HFF-Myc (cell line): ENCODE measurements around the gene GZF1.

Experiments used
- DNase-seq: peaks from one replicate; pipeline ENCODE4 v3.0.0-alpha.2; 2011; ENCODE audit warnings: low read depth; ENCODE audit errors: extremely low read depth
- H3K4me3 ChIP-seq: replicated peaks from 2 replicates; pipeline ENCODE4 v1.5.1; 2011; ENCODE audit warnings: low read depth, mild to moderate bottlenecking, control low read depth, low read length
- CTCF ChIP-seq: IDR thresholded peaks from 2 replicates; pipeline ENCODE4 v1.5.1; 2012; ENCODE audit warnings: mild to moderate bottlenecking, low read depth, low read length, control low read depth; ENCODE audit errors: missing control alignments

The GZF1 gene

GRCh38 chr20:23391707-23392310 lies 29.8 kb downstream of the GZF1 start:
- TF ChIP-seq CTCF: no peak
- H3K4me3 ChIP-seq: no peak overlapping the region
- DNase-seq: no peak

- no peak for DNase-seq
- no peak for TF ChIP-seq CTCF
- no peak overlapping the region for H3K4me3 ChIP-seq
These were observed 32.2 kb downstream of the GZF1 start for GRCh38 chr20:23393996-23394775.

- no peak overlapping the region for H3K4me3 ChIP-seq
- DNase-seq: no peak
- TF ChIP-seq CTCF: no peak
These were observed 35.1 kb downstream of the GZF1 start for GRCh38 chr20:23396950-23397627.

GRCh38 chr20:23397961-23398360 lies 36.0 kb downstream of the GZF1 start:
- no peak for TF ChIP-seq CTCF
- no peak for DNase-seq

GRCh38 chr20:23399568-23400241 lies 37.7 kb downstream of the GZF1 start:
- TF ChIP-seq CTCF: no peak
- no peak for DNase-seq
- H3K4me3 ChIP-seq: no peak overlapping the region

More at GRCh38 chr20:23397961-23398360, 36.0 kb downstream of the GZF1 start:
- H3K4me3 ChIP-seq: no peak overlapping the region

- no peak for DNase-seq
- H3K4me3 ChIP-seq: no peak overlapping the region
- TF ChIP-seq CTCF: no peak
These were observed 39.1 kb downstream of the GZF1 start for GRCh38 chr20:23401051-23401450.
